Umbilical cord (tissue), 2 donors: ENCODE data around the gene NDUFA13. TPM values are rescaled to one million over a fixed set of nuclear protein-coding genes. Genes with fewer than 3 reads are reported as not detected.

ENCODE experiments used
- DNase-seq: peaks from one replicate; pipeline ENCODE4 v3.0.0-alpha.2; 2015; ENCODE audit warnings: low spot score
- total RNA-seq: library from RNA; depleted of rRNA; stranded (reverse); fragments of >200 nt; gene quantifications from one replicate; pipeline ENCODE4 v1.2.3, GENCODE V29; 2014; ENCODE audit warnings: low replicate concordance; ENCODE audit not compliant: insufficient read depth

The NDUFA13 gene
- total RNA-seq, 1 donor from 2014 or later, result 121 TPM

DNA sequence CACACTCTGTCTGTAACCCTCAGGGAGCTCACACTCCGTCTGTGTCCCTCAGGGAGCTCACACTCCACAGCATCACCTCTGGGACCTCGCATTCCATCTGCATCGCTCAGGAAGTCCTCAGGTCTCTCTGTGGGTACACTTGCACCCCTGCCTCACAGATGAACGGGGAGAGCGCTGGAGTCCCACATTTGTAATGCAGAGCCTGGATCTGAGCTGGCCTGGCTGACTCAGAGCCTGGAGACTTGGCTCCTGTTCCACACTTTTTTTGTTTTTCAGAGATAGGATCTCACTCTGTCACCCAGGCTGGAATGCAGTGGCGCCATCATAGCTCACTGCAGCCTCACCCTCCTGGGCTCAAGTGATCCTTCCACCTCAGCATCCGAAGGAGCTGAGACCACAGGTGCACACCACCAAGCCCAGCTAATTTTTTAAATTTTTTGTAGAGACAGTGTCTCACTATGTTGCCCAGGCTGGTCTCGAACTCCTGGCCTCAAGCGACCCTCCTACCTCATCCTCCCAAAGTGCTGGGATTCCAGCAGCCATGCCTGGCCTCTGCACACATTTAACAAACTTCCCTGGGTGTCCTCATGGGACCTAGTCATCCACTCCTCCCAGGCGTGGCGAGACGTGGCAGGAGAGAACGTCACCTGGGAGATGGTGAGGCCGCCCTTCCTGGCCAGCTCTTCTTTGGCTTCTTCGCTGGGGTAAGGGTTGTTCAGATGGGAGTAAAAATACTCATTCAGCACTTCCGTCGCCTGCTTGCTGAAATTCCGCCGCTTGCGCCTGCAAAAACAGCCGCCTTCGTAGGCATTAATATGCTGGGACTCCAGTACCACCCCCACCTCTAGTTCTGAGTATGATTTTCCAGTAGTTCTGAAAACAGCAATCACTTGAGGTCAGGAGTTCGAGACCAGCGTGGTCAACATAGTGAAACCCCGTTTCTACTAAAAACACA lies 53.1 kb downstream of the NDUFA13 start:
- DNase-seq, result no peak

DNA sequence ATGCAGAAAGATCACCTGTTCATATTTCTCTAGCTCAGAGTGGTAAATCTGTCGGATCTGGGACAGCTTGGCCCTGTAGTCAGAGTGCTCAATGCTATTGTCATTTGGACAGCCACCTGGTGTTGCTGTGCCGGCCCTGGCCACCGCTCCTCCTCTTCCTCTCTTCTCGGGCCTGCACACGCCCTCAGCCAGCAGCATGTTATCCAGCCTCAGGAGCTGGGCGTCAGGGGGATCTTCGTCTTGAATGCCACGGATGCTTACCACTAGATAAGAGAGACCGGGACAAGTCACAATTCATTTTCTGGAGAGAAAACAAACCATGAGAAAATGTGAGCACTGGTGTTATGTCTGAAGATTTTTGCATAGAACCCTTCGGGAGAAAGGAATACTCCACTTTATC lies 54.5 kb downstream of the NDUFA13 start:
- DNase-seq, result no peak

DNA sequence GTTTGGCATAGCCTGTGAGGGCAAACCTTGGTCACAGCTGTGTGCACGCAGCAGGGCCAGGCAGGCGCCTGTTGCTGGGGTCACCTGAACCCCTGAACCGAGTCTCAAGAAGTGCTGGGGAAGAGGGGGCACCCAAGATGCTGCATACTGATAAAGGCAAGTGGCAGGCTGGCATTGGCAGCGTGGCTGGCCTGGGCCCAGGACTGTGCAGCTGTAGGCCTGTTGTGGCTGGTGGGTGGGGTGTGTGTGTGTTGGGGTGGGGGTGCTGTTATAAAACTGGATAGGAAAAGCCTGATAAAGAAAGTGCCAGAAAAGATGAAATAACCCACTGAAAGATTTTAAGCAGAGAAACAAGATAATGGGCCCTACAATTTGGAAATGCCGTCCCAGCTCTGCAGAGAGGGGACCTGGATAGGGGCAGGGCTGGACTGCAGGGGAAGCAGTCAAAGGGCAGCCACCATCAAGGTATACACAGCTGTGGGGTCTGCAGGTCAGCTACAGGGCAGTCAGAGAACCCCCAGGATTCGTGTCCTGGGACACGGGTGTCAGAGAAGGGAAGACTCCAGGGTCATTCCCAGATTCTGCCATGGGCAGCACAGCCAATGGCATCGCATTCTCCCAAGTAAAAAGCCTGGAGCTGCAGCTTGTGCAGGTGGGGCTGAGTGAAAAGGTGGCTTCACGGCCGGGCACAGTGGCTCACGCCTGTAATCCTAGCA lies 55.2 kb downstream of the NDUFA13 start:
- DNase-seq, result no peak

DNA sequence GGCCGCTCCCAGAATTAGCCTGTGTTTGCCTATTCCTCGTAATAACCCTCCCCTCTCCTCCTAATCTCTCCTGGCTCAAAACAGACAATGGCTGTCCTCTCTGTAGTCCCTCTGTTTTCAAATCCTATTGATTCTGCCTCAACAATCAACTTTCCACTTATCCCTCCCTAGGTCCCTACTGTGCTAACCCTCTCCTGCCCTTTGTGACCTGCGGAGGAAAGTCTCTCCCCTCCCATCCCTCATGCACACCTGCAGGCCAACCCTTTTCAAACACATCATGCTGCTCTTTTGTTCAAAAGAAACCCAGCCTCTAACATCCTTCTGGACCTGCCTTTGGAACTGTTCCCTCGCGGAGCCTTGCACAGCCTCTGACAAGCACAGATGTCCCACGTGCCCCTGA lies 59.4 kb downstream of the NDUFA13 start:
- DNase-seq, result no peak

Other genes starting within 250 kb of the NDUFA13 start
- gene TM6SF2, start 242.9 kb upstream of the NDUFA13 start, total RNA-seq, result 10.8 TPM
- 27.0 TPM for gene SUGP1, start 195.7 kb upstream of the NDUFA13 start, total RNA-seq
- gene MAU2, start 195.4 kb upstream of the NDUFA13 start, total RNA-seq, result 20.7 TPM
- 10.4 TPM for gene GATAD2A, start 110.5 kb upstream of the NDUFA13 start, total RNA-seq
- gene TSSK6, start 677 bp upstream of the NDUFA13 start, total RNA-seq, result 1.7 TPM
- gene YJEFN3, start 12.7 kb downstream of the NDUFA13 start, total RNA-seq, result 3.1 TPM
- 20.5 TPM for gene CILP2, start 22.0 kb downstream of the NDUFA13 start, total RNA-seq
- 10.8 TPM for gene PBX4, start 102.5 kb downstream of the NDUFA13 start, total RNA-seq
- gene LPAR2, start 112.0 kb downstream of the NDUFA13 start, total RNA-seq, result 0.48 TPM
- gene GMIP, start 127.4 kb downstream of the NDUFA13 start, total RNA-seq, result 7.5 TPM
- gene ATP13A1, start 147.5 kb downstream of the NDUFA13 start, total RNA-seq, result 89.8 TPM
- 14.2 TPM for gene ZNF101, start 152.6 kb downstream of the NDUFA13 start, total RNA-seq
- gene ZNF14, start 216.9 kb downstream of the NDUFA13 start, total RNA-seq, result 20.5 TPM